Measurements from ENCODE around the gene SHISAL1.

GRCh38 chr22:44337678-44338004 lies 24.9 kb upstream of the SHISAL1 start:
- no peak for TF ChIP-seq CTCF (IDR thresholded peaks at IDR 0.05)
- no peak for TF ChIP-seq POLR2A (IDR thresholded peaks at IDR 0.05)

Measured in Peyer's patch (tissue), 4 donors.